CD4-positive, alpha-beta T cell (primary cell): ENCODE measurements around the gene TNK2. TPM values are rescaled to one million over a fixed set of nuclear protein-coding genes. Genes with fewer than 3 reads are reported as not detected.

Experiments used
- ATAC-seq: fragments of 200-7000 bp; cut with Tn5 transposase; one replicate; pipeline ENCODE4 v1.10.0; 2022; ENCODE audit warnings: mild to moderate bottlenecking; ENCODE audit not compliant: poor library complexity
- CTCF ChIA-PET: fragments of 350-600 bp; sonication (Branson Sonifier 250); formaldehyde crosslinking; loops from one replicate; lab custom pipeline; 2021; ENCODE audit warnings: antibody characterized with exemption, inconsistent platforms; lab: Charles Lee
- POLR2A ChIA-PET: fragments of 350-600 bp; sonication (Branson Sonifier 250); formaldehyde crosslinking; loops from one replicate; lab custom pipeline; 2021; ENCODE audit warnings: antibody characterized with exemption, inconsistent platforms; lab: Charles Lee
- DNase-seq, 14 experiments: peaks; one replicate each; pipeline ENCODE4 v3.0.0-alpha.2; 2013 to 2020; ENCODE audit warnings: mixed read lengths in 2 of 14
- H3K27ac ChIP-seq, 2 donors: one replicate each; pipeline versions ENCODE4 v1.5.1 to v1.7.0; 2013; ENCODE audit warnings: low read length in 2 of 2, low read depth in 1 of 2, mild to moderate bottlenecking in 1 of 2
- H3K27me3 ChIP-seq, 2 experiments: 1 replicate in 1 of 2; 2 replicates in 1 of 2; pipeline versions ENCODE4 v1.6.1 to v1.7.0; 2013; ENCODE audit warnings: low read length in 2 of 2, control low read depth in 1 of 2, mild to moderate bottlenecking in 1 of 2, moderate library complexity in 1 of 2; ENCODE audit not compliant: insufficient read depth in 2 of 2, control insufficient read depth in 1 of 2
- H3K36me3 ChIP-seq: one replicate; pipeline ENCODE4 v1.6.1; 2013; ENCODE audit warnings: low read length, control low read depth; ENCODE audit not compliant: insufficient read depth
- H3K4me1 ChIP-seq: one replicate; pipeline ENCODE4 v1.6.1; 2013; ENCODE audit warnings: low read length, control low read depth; ENCODE audit not compliant: insufficient read depth
- H3K4me3 ChIP-seq: one replicate; pipeline ENCODE4 v1.5.1; 2013; ENCODE audit warnings: mild to moderate bottlenecking, low read length, moderate library complexity
- H3K9me3 ChIP-seq, 2 experiments: 1 replicate in 1 of 2; 2 replicates in 1 of 2; pipeline versions ENCODE4 v1.6.1 to v1.7.0; 2013; ENCODE audit warnings: low read length in 2 of 2, mild to moderate bottlenecking in 2 of 2, control low read depth in 1 of 2, moderate library complexity in 1 of 2; ENCODE audit not compliant: control insufficient read depth in 1 of 2, insufficient read depth in 1 of 2
- H3K27ac Mint-ChIP-seq: one replicate; pipeline ENCODE4 v1.8.0; 2020; ENCODE audit warnings: mixed read lengths
- H3K27me3 Mint-ChIP-seq: one replicate; pipeline ENCODE4 v1.8.0; 2021; ENCODE audit warnings: mixed read lengths
- H3K36me3 Mint-ChIP-seq: one replicate; pipeline ENCODE4 v1.8.0; 2021; ENCODE audit warnings: low read depth, mixed read lengths
- H3K4me1 Mint-ChIP-seq: one replicate; pipeline ENCODE4 v1.8.0; 2021; ENCODE audit warnings: low read depth, mixed read lengths
- H3K4me3 Mint-ChIP-seq: one replicate; pipeline ENCODE4 v1.8.0; 2020; ENCODE audit warnings: mild to moderate bottlenecking, mixed read lengths
- H3K9me3 Mint-ChIP-seq: one replicate; pipeline ENCODE4 v1.8.0; 2020; ENCODE audit warnings: mixed read lengths
- CTCF ChIP-seq: fragments of 200-600 bp; IDR thresholded peaks from one replicate; pipeline ENCODE4 v1.8.0; 2022; ENCODE audit warnings: antibody characterized with exemption, mild to moderate bottlenecking
- intact Hi-C, 2 experiments: fragments of 100-400 bp; cut with DNase I in 1 of 2; cut with micrococcal nuclease in 1 of 2; formaldehyde crosslinking; loops; one replicate each; pipeline versions ENCODE4 v1.15.1 to v1.9.0; 2023 to 2025; cut with DNase I, micrococcal nuclease
- total RNA-seq, 174 experiments: library from RNA in 2 of 174; stranded (reverse) in 2 of 174; gene quantifications; one replicate each; pipeline ENCODE4 v1.2.3 and lab custom pipeline; 2021 to 2026

The TNK2 gene
- total RNA-seq, 2 experiments from 2014 or later, result 161 to 171 TPM

DNA sequence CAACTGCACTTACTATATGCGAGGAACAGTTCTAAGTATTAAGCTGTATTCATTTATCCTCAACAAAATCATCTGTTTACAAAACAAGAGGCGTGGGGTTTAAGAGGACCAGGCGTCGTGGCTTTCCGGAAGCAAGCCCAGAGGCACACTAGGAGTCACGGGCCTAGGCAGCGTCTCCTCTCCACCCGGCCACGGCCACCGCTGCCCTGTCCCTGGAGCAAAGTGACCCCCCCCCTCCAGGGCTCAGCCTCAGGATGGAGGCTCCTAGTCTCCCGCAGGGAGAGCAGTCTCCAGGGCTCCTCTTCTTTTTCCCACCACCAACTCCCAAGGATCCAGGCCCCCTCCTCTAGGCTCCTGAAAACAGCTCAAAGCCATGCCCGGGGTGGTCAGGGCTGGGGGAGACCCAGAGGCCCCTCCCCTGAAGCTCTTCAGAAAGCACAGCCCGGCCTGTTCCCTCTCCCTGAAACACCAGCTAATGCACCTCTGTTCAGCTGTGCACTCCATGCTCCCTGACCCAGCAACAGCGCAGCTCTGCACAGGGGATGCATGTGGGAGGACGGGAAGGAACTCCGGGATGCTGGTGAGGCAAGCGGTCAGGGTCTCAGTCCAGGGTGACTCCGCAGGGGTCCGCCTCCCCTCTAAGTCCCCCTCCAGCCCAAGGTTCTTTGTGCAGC is 16.8 kb downstream of the TNK2 start:
- H3K4me1 ChIP-seq, result peaks cover 46% of the 10 kb centered on the region
- POLR2A ChIA-PET, result no interaction called here

GRCh38 chr3:195889870-195890295 is 18.5 kb downstream of the TNK2 start:
- Histone ChIP-seq H3K4me1 (peaks cover 35% of the 10 kb centered on the region), H3K36me3 (peaks cover 42% of the 10 kb centered on the region), H3K27me3 (no peaks in the 10 kb centered on the region), H3K9me3 (no peaks in the 10 kb centered on the region), H3K4me3 (no peak overlapping the region), H3K27ac (no peak overlapping the region)
- H3K9me3 Mint-ChIP-seq, result no peaks in the 10 kb centered on the region
- no peak overlapping the region for H3K4me3 Mint-ChIP-seq
- no peaks in the 10 kb centered on the region for H3K27me3 Mint-ChIP-seq
- TF ChIP-seq CTCF, result no peak
- peaks cover 6% of the 10 kb centered on the region for H3K4me1 Mint-ChIP-seq
- DNase-seq (no peak), ATAC-seq (no peak)
- intact Hi-C loops, result no loop called here
- CTCF ChIA-PET, result interaction anchor here (1.0 to 3.2 kb wide), 3 partner anchors 25 to 39 kb away, joined by 3 to 10 read pairs (median 5); no protein-coding TSS in a partner anchor
- H3K27ac Mint-ChIP-seq, result no peak overlapping the region
- H3K36me3 Mint-ChIP-seq, result peaks cover 45% of the 10 kb centered on the region
- POLR2A ChIA-PET, result interaction anchor here (0.6 to 1.4 kb wide), 3 partner anchors 17 to 25 kb away, joined by 3 read pairs; no protein-coding TSS in a partner anchor

More for the DNA sequence above, 16.8 kb downstream of the TNK2 start:
- H3K4me1 Mint-ChIP-seq, result peaks cover 16% of the 10 kb centered on the region
- no peaks in the 10 kb centered on the region for H3K9me3 Mint-ChIP-seq
- no peak for TF ChIP-seq CTCF
- CTCF ChIA-PET, result interaction anchor here (4.8 kb wide), 1 partner anchor 23 kb away, joined by 79 read pairs; no protein-coding TSS in a partner anchor
- intact Hi-C loops, result no loop called here
- no peak overlapping the region for H3K4me3 ChIP-seq
- no peak overlapping the region for H3K27ac Mint-ChIP-seq
- no peak for ATAC-seq
- no peaks in the 10 kb centered on the region for H3K9me3 ChIP-seq
- no peaks in the 10 kb centered on the region for H3K27me3 Mint-ChIP-seq
- H3K4me3 Mint-ChIP-seq, result no peak overlapping the region
- peaks cover 27% of the 10 kb centered on the region for H3K36me3 ChIP-seq
- H3K27ac ChIP-seq, result no peak overlapping the region
- H3K36me3 Mint-ChIP-seq, result peaks cover 36% of the 10 kb centered on the region
- H3K27me3 ChIP-seq, result no peaks in the 10 kb centered on the region
- no peak for DNase-seq

GRCh38 chr3:195888981-195889869 is 19.1 kb downstream of the TNK2 start:
- H3K9me3 ChIP-seq, result no peaks in the 10 kb centered on the region
- H3K36me3 ChIP-seq, result peaks cover 46% of the 10 kb centered on the region
- H3K36me3 Mint-ChIP-seq, result peaks cover 42% of the 10 kb centered on the region
- H3K9me3 Mint-ChIP-seq, result no peaks in the 10 kb centered on the region
- ATAC-seq (no peak), DNase-seq (no peak)
- POLR2A ChIA-PET, result interaction anchor here (0.6 to 1.4 kb wide), 3 partner anchors 17 to 26 kb away, joined by 3 read pairs; no protein-coding TSS in a partner anchor
- no peak overlapping the region for H3K27ac Mint-ChIP-seq
- intact Hi-C loops, result no loop called here
- H3K4me1 Mint-ChIP-seq, result no peaks in the 10 kb centered on the region
- H3K27me3 Mint-ChIP-seq, result no peaks in the 10 kb centered on the region
- H3K4me1 ChIP-seq, result peaks cover 29% of the 10 kb centered on the region
- H3K27ac ChIP-seq, result no peak overlapping the region
- no peak for TF ChIP-seq CTCF
- no peaks in the 10 kb centered on the region for H3K27me3 ChIP-seq
- H3K4me3 ChIP-seq, result no peak overlapping the region
- no peak overlapping the region for H3K4me3 Mint-ChIP-seq
- CTCF ChIA-PET, result interaction anchor here (1.0 to 3.2 kb wide), 3 partner anchors 26 to 38 kb away, joined by 3 to 10 read pairs (median 5); no protein-coding TSS in a partner anchor
